COLO829 (cell line): ENCODE data around the gene ETF1.

Experiments
- DNase-seq: peaks from one replicate; pipeline ENCODE4 v3.0.0; 2012; ENCODE audit warnings: low spot score

Gene ETF1

DNA sequence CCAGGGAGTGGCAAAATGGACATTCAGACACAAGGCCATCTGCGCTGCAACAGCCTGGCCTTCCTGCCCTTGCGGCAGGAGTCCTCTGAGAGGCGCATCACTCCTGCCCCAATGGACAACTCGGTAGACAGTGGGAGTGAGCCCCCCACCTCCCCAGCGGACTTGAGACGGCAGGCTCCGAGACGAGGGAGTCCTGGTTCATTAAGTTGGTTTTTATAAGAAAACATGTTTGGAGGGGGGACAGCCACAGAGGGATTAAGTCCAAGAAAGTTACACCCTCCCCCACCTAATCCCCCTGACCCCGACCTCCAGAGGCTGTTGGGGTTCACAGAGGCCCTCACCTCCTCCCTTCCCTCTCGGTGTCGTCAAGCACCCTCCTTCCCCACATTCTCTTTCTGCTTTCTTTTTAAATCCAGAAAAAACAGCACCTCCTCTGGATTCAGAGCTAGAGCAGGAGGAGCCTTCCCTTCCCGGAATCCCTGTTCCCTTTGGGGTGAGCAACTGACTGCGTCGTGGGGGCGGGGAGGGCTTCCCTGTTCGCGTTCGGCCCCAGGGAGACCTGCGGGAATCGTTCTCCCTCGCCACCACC lies 79.5 kb downstream of the ETF1 start:
- no peak for DNase-seq

DNA sequence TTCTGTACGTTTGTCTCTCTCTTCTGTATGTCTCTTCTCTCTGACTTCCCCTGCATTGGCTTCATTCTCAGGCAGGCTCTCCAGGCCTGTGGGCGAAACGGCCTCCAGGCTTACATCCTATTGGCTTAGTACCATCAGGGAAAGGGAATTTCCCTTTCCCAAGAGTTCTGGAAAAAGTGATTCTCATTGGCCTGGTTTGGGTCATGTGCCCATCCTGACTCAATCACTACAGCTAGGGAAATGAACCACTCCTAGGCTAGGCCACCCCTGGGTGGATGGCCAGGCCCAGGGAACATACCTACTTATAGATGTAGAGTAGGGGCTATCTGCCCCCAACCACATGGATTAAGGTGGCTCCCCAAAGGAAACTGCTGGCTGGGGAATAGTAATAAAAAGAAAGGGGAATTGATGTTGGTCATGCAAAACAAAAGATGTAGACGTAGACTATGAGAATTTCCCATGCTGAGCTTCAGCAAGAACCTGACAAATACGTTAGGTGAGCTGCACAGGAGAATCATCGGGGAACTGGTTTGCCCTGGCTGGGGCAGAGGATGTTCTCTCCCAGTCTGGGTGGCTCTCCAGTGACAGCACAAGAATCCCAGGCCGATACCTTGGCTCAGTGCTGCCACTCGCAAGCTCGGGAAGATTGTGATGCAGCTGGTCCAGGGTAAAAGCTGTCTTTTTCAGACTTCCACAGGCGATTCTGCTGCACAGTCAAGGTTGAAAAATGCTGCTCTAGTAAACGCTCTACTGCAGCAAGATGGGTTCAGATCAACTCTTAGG lies 81.5 kb downstream of the ETF1 start:
- peak; percentile 54 for DNase-seq

- DNase-seq: no peak
Measured at GRCh38 chr5:138460032-138460693, 82.9 kb downstream of the ETF1 start.

DNA sequence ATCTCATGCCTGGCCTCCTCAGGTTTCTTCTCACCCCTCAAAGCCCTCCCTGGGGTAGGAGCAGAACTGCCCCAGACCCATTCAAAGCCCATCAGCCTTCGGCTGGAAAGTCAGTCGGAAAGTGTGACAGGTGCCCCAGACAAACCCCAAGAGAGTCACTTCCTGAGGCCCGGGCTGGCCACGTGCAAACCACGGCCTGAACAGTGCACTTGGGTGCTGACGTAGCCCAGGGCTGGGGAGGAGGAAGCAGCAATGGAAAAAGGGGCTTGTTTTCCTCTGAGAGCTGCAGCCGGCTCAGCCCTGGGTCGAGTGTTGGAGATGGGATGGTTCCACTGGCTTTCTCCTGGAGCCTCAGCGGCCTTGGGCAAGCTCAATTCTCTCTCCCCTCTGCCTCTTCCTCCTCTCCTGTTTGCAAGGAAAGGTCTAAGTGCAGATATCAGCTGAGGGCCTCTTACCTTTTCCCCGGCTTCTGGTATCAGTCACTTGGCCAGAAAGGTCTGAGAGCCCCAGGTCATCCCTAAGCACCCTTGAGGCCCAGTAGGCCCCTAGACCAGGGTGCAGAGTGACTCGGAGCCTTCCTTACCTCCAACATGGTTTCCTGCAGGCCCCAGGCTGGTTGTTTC lies 83.6 kb downstream of the ETF1 start:
- no peak for DNase-seq

GRCh38 chr5:138458856-138459255 lies 84.2 kb downstream of the ETF1 start:
- DNase-seq: no peak

- DNase-seq: no peak
Measured at GRCh38 chr5:138458384-138458783, 84.7 kb downstream of the ETF1 start.

GRCh38 chr5:138457531-138458275 lies 85.3 kb downstream of the ETF1 start:
- DNase-seq: no peak
